ENCODE data around the gene PIGR.

PIGR gene, protein sequence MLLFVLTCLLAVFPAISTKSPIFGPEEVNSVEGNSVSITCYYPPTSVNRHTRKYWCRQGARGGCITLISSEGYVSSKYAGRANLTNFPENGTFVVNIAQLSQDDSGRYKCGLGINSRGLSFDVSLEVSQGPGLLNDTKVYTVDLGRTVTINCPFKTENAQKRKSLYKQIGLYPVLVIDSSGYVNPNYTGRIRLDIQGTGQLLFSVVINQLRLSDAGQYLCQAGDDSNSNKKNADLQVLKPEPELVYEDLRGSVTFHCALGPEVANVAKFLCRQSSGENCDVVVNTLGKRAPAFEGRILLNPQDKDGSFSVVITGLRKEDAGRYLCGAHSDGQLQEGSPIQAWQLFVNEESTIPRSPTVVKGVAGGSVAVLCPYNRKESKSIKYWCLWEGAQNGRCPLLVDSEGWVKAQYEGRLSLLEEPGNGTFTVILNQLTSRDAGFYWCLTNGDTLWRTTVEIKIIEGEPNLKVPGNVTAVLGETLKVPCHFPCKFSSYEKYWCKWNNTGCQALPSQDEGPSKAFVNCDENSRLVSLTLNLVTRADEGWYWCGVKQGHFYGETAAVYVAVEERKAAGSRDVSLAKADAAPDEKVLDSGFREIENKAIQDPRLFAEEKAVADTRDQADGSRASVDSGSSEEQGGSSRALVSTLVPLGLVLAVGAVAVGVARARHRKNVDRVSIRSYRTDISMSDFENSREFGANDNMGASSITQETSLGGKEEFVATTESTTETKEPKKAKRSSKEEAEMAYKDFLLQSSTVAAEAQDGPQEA

DNA sequence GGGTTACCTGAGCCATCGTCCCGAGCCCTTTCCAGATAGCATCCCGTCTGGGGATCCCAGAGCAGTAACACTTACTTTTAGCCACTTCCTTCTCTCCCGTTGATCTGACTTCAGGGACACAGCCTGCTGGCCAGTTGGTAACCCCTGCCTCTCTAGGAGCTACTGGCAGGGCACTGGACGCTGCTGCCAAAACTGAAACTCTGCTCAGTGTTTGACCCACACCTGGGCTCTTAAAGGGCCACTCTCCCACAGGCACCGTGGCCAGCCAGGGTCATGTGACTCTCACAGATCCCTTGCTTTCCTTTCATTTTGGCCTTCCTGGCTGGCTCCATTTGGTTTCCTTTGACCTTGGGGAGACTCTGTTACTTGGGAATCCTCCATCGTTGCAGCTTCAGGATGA is at the start of gene PIGR:
PIGR (minus strand) TSS at position 206 of the 400 bp plus-strand sequence. CDS start 5,935 bp downstream, outside the sequence.
- DNase-seq = no peak

DNA sequence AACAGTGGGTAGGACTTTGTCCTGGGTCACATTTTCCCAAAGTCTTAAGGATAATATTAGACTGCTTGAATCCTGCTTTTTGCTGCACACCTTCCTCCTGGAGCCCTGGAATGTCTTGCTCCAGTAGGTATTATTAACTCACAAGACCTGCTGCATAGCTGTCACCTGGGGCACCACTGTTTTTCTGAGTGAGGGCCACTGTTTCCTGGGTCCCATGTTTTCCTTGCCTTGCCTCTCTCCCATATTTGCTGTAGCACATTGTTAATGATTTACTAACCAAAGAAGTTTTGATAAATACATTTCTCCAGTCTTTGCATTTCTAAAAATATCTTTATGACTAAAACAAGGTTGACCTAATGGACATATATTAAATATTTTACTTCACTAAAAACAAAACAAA is 46.5 kb upstream of the PIGR start:
- no peak for DNase-seq

DNA sequence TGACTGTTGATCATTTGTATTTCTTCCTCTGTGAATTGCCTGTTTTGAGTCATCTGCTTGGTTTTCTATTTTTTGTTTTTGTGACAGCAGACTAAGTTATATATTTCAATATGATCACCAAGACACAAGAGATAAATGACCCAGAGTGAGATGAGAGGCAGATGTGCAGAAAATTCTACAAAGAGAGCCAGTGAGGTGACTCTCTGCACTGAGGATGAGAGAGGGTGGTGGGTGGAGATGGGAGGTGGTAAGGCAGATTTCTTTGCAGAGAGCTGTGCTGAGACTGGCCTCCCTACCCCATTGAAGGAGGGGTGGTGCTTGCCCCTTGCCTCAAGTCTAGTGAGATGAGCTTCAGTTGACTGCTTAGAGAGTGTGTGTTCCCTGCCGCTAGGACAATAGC is 41.6 kb upstream of the PIGR start:
- no peak for DNase-seq

DNA sequence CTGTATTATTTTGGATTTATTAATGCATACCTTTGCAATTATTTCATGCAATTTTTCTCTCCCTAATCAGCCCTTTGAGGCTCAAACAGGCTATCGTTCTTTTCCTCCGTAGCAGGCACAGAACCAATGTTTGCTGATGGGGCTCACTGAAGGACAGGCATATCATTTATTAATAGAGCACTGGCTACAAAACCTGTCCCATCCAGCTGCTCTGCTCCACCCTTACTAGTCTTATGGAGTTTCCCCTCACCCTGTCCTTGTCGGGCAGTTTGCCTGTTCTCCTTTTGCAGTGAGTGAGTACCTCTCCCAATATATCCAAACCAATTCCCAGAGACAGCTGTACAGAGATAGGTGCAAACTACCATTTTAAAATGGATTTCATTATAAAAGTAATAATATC is 40.6 kb upstream of the PIGR start:
- no peak for DNase-seq

DNA sequence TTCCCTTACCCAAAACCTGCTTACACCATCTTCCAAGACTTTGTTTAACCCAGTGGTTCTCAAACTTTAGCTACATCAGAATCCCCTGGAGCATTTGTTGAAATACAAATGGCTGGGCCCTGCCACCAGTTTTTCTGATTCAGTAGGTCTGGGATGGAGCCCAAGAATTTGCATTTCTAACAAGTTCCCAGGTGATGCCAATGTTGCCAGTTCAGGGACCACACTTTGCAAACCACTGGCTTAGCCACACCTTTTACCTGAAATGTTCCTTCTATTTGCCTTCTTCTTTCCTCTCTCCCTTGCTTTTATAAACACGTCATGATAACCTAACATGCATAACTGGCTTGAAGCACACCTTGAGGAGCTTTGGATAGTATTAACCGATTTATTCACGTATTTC is 40.1 kb upstream of the PIGR start:
- DNase-seq = no peak

DNA sequence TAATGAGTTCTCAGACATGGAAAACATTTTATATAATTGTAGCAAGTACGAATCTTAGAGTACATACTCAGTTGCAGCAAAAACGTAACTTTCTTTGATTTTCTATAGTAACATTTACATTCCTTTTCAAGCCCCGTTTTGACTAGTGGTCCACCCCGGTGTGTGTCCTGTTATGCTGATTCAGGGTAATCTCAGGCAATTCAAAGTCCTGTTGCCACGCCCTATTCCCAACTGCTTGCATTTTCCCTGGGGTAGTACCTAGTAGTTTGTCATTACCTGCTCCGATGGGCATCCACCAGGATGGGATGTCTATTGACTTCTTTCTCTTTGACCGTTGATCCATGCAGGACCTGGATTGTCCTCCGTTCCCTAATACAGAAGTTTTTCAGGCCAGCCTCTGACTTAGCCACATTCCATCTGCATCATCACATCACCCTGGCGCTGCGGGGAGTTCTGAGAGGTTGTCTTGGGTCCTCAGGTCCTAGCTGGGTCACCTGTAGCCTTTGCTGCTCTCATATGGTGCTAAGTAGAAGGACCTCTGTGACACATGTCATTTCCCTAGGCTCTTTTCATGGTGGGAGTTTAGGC is 39.0 kb upstream of the PIGR start:
- no peak for DNase-seq

DNA sequence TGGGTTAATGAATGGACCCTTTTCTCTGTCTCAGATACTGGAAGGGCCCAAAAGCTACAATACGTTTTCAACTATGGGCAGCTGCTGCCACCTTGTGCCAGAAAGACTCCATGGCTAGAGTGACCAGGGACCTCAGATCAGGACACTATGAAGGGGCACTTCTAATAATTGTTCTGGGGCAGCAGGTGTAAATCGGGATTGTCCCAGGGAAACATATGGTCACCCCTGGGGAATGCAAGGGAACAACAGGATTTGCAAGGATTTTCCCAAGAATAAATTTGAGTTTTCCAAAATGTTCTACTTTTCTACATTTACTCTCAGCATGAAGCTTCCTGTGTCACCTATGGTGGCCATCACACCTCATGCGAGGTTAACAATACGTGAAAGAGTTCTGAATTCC is 36.0 kb upstream of the PIGR start:
- peak; percentile 64 for DNase-seq

DNA sequence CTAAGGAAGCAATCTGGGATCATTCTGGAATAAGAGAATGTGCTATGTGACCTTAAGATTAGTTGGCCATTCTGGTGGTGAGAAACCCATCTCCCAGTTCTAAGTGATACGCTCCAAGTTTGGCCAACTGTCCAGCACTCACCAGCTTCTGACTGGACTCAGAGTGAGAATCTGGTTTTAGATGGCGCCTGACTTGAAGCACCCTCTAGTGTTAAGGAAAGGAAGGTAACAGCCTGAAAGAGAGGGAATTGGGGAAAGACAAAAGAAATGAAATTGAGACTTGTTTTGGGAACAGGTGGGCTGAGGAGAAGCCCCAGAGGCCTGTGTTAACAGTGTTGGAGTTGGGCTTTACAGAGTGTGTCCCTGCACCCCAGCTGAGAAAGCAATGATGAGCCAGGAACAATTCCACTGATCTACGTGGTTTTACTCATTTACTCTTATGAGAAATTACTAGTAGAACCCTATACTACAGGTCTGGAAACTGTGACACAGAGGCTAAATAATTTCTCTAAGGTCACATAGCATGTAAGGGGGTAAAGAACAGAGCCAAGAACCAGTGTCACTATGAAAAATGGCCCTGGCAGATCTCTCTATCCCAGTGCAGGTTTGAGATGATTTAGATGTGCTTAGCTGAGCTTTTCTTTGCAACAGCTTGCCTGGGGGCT is 33.2 kb upstream of the PIGR start:
- DNase-seq = peak; percentile 29

DNA sequence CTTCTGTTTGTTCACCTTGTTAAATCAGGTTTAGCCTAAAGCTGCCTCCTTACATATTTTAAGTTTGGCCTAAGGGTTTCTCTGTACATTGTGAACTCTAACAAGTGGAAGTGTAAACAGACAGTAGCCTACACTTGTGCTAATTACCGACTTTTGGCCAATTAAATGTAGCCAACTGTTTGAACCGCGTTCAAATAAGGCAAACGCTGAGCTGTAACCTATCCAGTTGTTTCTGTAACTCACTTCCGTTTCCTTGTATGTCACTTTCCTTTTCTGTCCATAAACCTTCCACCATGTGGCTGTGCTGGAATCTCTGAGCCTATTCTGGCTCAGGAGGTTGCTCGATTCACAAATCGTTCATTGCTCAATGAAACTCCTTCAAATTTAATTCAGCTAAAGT is 32.0 kb upstream of the PIGR start:
- no peak for DNase-seq

DNA sequence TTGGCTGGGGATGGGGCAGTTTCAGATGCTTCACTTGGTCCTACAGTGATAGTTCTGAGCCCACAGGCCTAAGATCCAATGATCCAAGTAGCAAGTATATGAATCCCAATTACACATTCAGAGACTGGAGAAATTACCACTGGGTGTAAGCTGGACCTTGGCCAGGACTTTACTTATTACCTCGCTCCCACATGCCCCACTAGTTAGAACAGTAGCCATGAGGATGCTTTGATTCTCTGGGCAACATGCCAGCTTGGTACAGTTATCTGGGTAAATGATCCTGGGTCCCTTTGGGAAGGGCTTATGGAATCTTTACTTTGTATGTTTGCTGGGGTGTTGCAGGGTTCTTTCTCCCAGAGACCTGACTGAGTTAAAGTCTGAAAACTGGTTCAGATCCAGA is 29.0 kb upstream of the PIGR start:
- DNase-seq = peak; percentile 25

DNA sequence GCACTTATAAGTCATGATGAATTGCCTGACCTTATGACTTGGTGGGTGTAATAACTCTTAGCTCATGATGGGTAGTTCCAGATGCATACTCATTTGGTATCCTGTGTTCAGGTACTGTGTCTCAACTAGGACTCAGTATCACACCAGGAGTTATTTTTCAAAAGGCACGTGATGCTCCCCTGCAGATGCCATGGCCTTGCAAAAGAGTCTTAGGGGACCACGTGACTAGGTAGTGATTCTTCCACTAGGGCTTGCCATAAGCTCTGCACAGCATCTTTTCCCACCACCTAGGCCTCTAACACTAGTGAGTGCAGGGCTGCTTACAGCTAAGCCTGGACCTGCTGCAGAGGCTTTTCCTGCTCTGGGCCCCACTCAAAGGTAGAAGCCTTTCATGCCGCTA is 27.9 kb upstream of the PIGR start:
- no peak for DNase-seq

DNA sequence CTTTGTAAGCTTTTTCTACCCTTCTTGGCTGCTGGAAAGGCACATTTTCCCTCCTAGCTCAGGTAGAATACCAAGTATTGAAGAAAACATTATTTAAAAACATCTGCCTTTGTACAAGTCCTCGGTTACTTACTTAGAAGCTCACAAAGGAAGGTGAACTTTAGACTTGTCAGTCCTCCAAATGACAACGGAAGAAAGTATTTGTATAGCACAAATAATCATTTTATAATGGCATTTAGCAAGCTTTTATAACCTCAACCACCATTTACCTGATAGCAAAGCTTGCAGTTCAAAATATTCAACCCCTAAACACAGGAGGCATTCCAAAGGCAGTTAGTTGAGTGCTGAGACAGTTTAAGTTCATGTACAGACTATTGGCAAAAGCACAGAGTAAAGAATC is 26.5 kb upstream of the PIGR start:
- DNase-seq = no peak

DNA sequence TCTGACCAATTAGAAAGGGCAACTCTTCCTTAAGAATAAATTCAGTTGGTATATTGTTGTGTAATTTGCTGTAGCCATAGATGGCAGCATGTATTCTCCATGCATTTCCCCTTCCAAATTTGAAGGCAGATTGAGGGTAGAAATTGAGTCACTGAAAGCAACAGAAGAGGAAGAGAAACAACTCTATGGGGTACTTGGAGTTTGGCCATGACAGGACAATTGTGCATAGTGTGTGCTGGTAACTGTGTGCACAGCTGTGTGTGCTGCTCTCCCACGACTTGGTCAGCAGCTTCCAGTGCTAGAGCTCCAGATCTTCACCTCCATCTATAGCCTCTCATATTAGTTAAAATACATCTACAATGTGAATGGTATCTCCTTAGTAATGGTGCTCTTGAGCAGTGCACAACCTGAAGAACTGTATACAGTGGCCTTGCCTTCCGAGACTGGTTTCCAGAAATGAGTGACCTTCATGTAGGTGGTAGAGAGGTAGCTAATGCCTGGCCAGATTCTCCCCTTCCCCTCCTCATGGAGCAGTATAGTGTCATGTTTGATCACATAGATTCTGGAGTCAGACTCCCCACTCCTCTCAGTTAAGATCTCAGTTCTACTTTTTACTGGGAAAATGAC is 24.9 kb upstream of the PIGR start:
- no peak for DNase-seq

DNA sequence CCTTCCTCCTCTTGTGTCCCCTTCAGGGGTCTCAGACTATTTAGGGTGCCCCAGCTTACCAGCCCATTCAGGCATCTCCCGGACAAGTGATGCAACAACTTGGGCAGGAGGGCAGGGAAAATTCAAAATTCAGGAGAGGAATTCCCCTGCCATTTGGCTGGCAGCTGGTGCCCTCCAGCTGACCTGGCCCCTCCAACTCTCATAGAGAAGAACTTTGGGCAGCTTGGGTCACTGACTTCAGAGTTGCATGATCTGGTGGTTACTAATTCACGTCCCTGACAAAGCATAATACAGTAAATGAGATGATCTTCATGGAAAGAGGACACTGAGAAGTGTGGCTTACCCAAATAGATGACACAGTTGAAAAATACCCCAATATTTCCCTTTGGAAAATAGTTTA is 24.2 kb upstream of the PIGR start, which contains the start of gene FCAMR:
FCAMR (minus strand) TSS at position 15 of the 400 bp plus-strand sequence. CDS start 335 bp downstream, outside the sequence.
- DNase-seq = no peak

DNA sequence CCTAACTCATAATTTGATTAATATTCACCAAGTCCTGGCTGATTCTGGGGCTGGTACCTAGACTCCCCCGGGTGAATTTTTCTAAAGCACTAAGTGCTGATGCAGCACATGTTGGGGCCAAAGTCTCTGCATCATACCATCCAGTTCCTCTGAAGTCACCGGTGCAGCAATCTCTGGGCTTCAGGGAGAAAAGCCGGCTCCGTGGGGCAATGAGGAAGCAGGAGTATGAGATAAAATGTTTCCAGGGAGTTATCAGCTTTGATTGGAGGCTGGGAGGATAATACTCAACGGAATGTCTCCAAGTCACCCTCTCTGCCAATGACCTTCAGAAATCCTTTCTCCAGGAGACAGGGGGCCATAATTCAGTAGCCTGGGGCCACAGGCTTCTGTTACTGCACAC is 22.8 kb upstream of the PIGR start:
- DNase-seq = no peak

DNA sequence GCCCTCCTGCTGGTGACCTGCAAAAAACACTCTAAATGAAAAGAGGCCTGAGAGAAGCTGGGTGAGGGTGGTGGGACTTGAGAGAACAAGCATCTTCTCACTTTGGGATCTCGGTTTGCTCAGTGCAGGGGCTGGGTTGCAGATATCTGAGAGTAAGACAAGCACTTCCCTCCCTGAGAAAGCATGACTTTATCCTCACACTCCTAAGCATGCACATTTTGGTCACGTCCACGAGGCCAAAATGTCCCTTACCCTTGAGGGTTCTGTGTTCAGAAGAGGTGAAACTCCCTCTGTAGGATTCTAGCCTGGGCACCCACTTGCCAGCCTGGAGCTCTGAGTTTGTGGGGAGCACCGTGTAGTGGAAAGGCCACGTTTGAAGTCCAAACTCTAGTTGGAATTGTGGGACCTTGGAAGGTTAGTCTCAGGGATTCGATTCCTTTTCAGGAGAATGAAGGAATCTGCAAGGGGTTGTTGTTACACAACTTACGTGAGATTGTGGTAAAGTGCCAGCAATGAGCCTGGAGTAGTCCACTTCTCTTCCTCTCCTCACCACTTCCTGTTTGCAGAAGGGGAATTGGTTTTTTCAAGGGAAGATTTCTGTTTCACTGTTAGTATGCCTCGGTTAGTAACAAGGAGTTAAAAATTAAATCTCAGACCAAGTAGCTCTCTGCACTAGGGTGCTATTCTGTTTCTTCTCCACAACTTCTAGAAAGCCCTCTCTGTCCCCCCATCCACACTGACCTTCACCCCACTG is 21.0 kb upstream of the PIGR start:
- no peak for DNase-seq

DNA sequence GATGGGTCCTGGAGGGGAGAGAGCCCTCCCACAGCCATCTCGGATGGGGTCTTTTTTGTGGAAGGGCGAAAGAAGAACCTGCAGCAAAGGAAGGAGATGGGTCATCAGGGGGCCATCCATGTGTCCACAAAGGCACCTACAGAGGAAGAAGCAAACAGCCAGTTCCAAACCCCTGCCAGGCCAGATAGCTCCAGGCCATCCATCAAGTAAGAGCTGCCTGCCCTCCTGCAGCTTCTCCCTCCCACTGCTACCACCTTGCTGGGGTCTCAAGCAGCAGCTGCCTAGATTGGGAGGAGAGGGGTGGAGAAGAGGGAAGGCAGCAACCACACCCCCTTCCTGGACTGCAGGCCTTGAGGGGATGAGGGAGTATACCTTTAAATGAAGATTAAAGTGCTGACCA is 19.5 kb upstream of the PIGR start:
- no peak for DNase-seq

DNA sequence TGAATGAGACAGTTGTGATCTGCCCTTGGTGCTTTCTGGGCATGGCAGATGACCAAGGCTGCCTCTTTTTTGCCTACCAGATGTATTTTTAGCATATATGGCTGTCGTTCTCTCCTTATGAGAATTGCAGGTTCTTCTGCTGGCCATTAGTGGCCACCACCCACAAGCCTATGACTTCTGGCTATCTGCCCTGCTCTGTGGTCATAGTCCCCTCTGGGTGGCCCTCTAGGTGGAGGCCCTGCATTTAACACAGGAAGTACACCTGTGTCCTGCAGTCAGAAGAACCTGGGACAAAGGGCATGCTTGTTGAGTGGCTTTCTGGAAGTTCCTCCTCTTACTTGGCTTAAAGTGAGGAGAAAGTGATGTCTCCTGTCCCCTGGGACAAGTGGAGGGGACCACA is 17.5 kb upstream of the PIGR start:
- no peak for DNase-seq

DNA sequence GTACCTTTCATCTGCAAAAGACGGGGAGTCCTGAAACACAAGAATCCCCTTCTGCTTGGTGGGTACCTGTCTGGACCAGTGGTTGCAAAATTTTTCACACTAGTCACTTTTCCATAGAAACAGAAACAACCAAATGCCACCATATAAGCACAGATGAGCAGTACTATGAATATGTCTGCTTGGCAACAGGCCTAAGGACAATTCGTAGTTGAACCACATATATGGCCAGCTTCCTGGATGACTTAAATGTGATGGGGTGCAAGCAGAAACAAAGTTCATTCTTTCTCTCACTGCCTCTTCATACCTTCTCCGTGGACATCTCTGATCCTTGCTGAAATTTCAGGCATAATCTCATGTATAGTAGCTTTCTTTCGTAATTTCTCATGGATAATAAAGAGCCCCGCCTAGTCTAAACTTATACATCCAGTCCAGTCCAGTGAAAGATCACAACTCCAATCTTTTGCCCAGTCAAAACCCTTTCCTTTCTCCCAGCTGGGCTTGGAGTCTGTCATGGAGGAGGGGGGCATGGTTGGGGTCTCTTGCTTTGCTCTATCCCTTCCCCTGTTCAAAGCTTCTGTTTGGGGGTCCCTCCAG is 16.9 kb upstream of the PIGR start:
- no peak for DNase-seq

DNA sequence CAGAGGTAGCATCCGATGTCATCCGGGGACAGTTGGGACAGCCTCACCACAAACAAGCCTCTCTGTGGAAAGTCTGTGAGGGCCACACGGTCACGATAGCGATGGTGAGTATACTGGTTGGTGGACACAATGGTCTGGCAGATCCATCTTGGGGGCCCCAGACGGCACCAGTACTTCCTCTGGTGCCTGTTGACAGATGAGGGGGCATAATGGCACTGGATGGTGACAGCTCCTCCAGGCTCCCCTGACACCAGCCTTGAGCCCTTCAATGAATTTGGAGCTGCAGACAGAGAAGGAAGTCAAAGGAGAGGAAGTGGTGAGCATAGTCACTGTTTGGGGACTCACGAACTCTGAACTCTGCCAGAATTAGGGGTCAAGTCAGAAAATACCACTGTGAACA is 16.0 kb upstream of the PIGR start:
- DNase-seq = no peak

DNA sequence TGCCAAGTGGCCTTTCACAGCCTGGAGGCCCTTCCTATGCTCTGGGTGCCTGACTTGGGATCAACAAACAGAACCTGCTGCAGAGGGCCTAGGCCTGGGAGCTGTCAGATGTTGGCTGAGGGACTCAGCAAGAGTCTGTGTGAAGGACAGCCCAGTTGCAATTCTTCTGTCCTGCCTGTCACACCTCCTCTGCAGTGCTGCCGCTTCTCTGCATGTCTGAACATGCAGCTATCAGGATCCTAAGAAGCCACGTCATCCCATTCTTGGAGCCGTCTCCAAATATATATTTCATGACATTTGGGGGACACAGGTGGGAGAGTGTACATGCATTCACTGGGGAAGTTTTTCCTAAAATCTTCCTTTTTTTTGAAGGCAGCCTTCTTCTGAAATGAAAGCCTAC is 15.4 kb upstream of the PIGR start:
- DNase-seq = no peak
